ENCODE results near the gene TAF11L2.

- TF ChIP-seq CTCF (IDR thresholded peaks at IDR 0.05; ENCODE audit: low read length) (no peak), EZH2 (IDR thresholded peaks at IDR 0.05; ENCODE audit: borderline replicate concordance, low read length) (no peak)
Measured at GRCh38 chr5:17481378-17481777, 16.7 kb upstream of the TAF11L2 start.
